GM23248 (cell line): Measurements from ENCODE around the gene KDM4B. TPM values are rescaled to one million over a fixed set of nuclear protein-coding genes. Genes with fewer than 3 reads are reported as not detected.
"Not testable (repeated sequence)": the region's sequence is repeated elsewhere in the genome, so short reads cannot be mapped to it uniquely, and the experiment has no call there.

Experiments
- DNase-seq: peaks from one replicate; pipeline ENCODE4 v3.0.0-alpha.2; 2015
- H2AFZ ChIP-seq: fragments of 200-600 bp; sonication (generic); 2 replicates; pipeline ENCODE4 v1.6.1; 2016; ENCODE audit warnings: antibody characterized with exemption
- H3F3A ChIP-seq: fragments of 200-600 bp; sonication (generic); 2 replicates; pipeline ENCODE4 v1.6.1; 2016; ENCODE audit warnings: mild to moderate bottlenecking, antibody characterized with exemption, mixed run types; ENCODE audit not compliant: insufficient read depth
- H3K27ac ChIP-seq: fragments of 200-600 bp; sonication (generic); 2 replicates; pipeline ENCODE4 v1.5.1; 2016; ENCODE audit warnings: mild to moderate bottlenecking
- H3K27me3 ChIP-seq: fragments of 200-600 bp; sonication (generic); replicated peaks from 2 replicates; pipeline ENCODE4 v1.6.1; 2016; ENCODE audit warnings: mild to moderate bottlenecking; ENCODE audit not compliant: insufficient read depth
- H3K36me3 ChIP-seq: fragments of 200-600 bp; sonication (generic); 2 replicates; pipeline ENCODE4 v1.6.1; 2016; ENCODE audit warnings: low read depth, mild to moderate bottlenecking
- H3K4me1 ChIP-seq: fragments of 200-600 bp; sonication (generic); 2 replicates; pipeline ENCODE4 v1.6.1; 2016; ENCODE audit warnings: mild to moderate bottlenecking; ENCODE audit not compliant: insufficient read depth
- H3K4me2 ChIP-seq: fragments of 200-600 bp; sonication (generic); one replicate; pipeline ENCODE4 v1.6.1; 2016; ENCODE audit warnings: mild to moderate bottlenecking; ENCODE audit not compliant: unreplicated experiment
- H3K4me3 ChIP-seq: fragments of 200-600 bp; sonication (generic); 2 replicates; pipeline ENCODE4 v1.5.1; 2016; ENCODE audit warnings: mild to moderate bottlenecking
- H3K79me2 ChIP-seq: fragments of 200-600 bp; sonication (generic); 2 replicates; pipeline ENCODE4 v1.6.1; 2016; ENCODE audit warnings: mild to moderate bottlenecking; ENCODE audit not compliant: insufficient read depth
- H3K9ac ChIP-seq: fragments of 200-600 bp; sonication (generic); 2 replicates; pipeline ENCODE4 v1.6.1; 2016; ENCODE audit warnings: mild to moderate bottlenecking
- H3K9me2 ChIP-seq: fragments of 200-600 bp; sonication (generic); 2 replicates; pipeline ENCODE4 v1.6.1; 2016; ENCODE audit warnings: mixed run types, mild to moderate bottlenecking, moderate library complexity; ENCODE audit not compliant: insufficient read depth
- H3K9me3 ChIP-seq: fragments of 200-600 bp; sonication (generic); one replicate; pipeline ENCODE4 v1.6.1; 2017; ENCODE audit warnings: low read depth
- H4K20me1 ChIP-seq: fragments of 200-600 bp; sonication (generic); 2 replicates; pipeline ENCODE4 v1.6.0; 2016; ENCODE audit not compliant: insufficient read depth
- EZH2 ChIP-seq: fragments of 200-600 bp; sonication (generic); IDR thresholded peaks from 2 replicates; pipeline ENCODE4 v1.6.1; 2018; ENCODE audit warnings: antibody characterized with exemption, mild to moderate bottlenecking; ENCODE audit not compliant: insufficient read depth, poor library complexity, severe bottlenecking
- EZH2phosphoT487 ChIP-seq: fragments of 200-600 bp; sonication (generic); IDR thresholded peaks from 2 replicates; pipeline ENCODE4 v1.6.1; 2018; ENCODE audit warnings: antibody characterized with exemption, moderate library complexity, mild to moderate bottlenecking, low read depth; ENCODE audit not compliant: insufficient read depth
- WGBS, 2 experiments: methylation state at CpG; one replicate each; pipeline ENCODE4 v1.1.6; 2015 to 2017; ENCODE audit warnings: low lambda C conversion rate in 2 of 2, low coverage in 1 of 2; ENCODE audit errors: missing lambda C conversion rate in 2 of 2; 5-methylcytosine and 5-hydroxymethylcytosine counted together
- in situ Hi-C: fragments of 300-500 bp; cut with MboI; formaldehyde crosslinking; loops from 2 replicates; pipeline ENCODE4 v1.15.0; 2020
- polyA plus RNA-seq: library from polyadenylated mRNA; unstranded; fragments of >200 nt; fragmentation: Nextera tagmentation; extraction: Ambion mirVana; gene quantifications from 2 replicates; pipeline ENCODE4 v1.2.1, GENCODE V29; 2016
- total RNA-seq: library from RNA; depleted of rRNA; stranded (reverse); fragments of >200 nt; shearing (Covaris generic); gene quantifications from 2 replicates; pipeline ENCODE4 v1.2.3, GENCODE V29; 2014

The KDM4B gene
- total and polyA plus RNA-seq, 2 experiments from 2014 or later = 14.8 to 28.7 TPM

DNA sequence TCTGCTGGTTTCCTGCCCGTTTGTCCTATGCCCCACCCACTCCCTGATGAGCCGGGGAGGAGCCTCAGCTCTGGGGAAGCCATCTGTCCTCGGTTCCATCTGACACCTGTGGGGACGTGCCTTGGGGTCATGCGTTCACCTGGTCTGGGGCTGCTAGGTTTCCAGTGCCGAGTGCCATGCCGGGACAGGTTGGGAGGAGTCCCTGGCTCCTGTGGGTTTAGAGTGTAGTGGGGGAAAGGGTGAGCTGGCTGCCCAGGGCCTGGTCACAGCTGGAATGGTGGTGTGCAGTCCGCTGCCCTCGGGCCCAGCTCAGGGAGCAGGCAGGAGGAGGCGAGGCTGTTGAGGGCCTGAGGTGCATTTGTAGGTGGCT is 2.5 kb downstream of the KDM4B start:
- peaks cover 33% of the 10 kb centered on the region for H3F3A ChIP-seq
- H3K36me3 ChIP-seq = no peaks in the 10 kb centered on the region
- peak overlapping the region; percentile 90 for H3K9ac ChIP-seq
- H3K9me3 ChIP-seq = no peaks in the 10 kb centered on the region
- peak overlapping the region; percentile 99 for H3K4me2 ChIP-seq
- peak overlapping the region; percentile 97 for H3K4me3 ChIP-seq
- H3K27ac ChIP-seq = peak overlapping the region; percentile 50; the same call in 1 of the 2 replicates
- peak; percentile 55 for DNase-seq
- peaks cover 69% of the 10 kb centered on the region for H3K79me2 ChIP-seq
- in situ Hi-C loops = no loop called here
- H2AFZ ChIP-seq = no peak overlapping the region
- H3K9me2 ChIP-seq = no peaks in the 10 kb centered on the region
- H3K27me3 ChIP-seq = no peaks in the 10 kb centered on the region
- TF ChIP-seq EZH2 = no peak
- TF ChIP-seq EZH2phosphoT487 = no peak
- H4K20me1 ChIP-seq = no peaks in the 10 kb centered on the region
- WGBS, 2 experiments = 35 to 50% methylated on average over 7 to 10 of the region's 10 CpGs
- peaks cover 28% of the 10 kb centered on the region for H3K4me1 ChIP-seq

DNA sequence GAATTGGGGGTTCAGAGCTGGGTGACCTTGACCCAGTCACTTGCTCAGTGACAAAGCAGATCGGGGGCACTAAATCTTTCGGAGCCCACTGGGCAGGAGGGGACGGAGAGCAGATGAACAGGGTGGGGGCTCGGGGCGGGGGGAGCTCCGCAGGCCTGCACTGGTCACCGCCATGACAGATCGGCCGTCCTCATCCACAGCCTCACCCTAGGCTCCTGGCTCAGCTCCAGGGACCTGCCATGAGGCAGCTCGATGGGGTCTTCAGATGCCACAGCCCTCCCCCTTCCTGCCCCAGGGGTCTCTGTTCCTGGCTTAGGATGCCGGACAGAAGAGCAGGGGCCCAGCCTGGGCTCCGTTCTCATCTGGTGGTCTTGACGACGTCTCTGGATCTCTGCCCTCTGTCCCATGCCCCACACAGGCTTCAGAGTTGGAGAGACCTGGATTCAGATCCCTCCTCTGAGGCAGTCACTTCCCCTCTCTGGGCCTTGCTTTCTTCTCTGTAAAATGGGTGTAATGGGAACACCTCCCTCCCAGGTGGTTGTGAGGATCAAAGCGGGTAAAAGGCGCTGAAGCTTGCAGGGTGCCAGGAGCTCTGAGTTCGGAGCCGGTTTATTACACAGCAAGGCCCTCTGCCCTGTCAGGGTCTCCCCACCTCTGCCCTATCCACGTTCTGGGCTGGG is 3.0 kb downstream of the KDM4B start:
- 85% methylated on average over 14 to 19 of the region's 19 CpGs for WGBS, 2 experiments
- no peak overlapping the region for H2AFZ ChIP-seq

DNA sequence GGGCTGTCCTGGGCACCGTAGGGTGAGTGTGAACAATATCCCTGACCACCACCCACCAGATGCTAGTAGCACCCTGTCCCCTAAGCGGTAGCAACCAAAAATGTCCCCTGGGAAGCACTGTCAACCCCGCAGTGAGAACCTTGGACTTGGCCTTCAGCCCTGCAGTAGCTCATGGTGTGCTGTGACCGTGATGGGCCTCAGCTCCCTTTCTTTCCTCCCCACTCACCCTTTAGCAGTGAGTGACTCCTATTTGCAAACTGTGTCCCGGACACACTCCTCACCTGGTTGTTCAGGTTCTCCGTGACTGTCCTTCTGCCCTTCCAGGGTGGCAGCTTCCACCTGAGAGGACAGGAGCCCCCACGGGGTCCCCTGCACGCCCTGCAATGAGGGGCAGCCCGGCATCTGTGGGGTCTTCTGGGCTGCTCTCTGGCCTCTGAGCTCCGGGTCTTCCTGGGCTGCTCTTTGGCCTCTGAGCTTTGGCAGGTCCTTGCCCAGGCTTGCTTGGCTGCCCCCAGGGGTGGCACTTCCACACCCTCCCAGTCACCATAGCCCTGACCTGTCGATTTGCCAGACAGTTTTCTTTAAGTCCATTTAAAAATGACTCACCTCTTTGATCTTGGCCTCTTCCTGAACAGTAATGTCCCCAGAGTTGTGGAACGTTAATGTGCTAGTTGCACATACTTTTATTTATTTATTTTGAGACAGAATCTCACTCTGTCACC is 3.8 kb downstream of the KDM4B start:
- H3K79me2 ChIP-seq = peaks cover 79% of the 10 kb centered on the region
- no peaks in the 10 kb centered on the region for H3K9me3 ChIP-seq
- H3F3A ChIP-seq = peaks cover 34% of the 10 kb centered on the region
- peak overlapping the region; percentile 50 for H3K27ac ChIP-seq
- 0 out of 2 replicates have a peak overlapping the region, but pooled peaks have one; percentile 11 for H3K4me3 ChIP-seq
- WGBS, 2 experiments = 57 to 66% methylated on average over 12 of the region's 12 CpGs
- no peaks in the 10 kb centered on the region for H4K20me1 ChIP-seq
- H3K9ac ChIP-seq = peak overlapping the region; percentile 37; the same call in 1 of the 2 replicates
- H3K36me3 ChIP-seq = no peaks in the 10 kb centered on the region
- peak overlapping the region; percentile 65 for H3K4me2 ChIP-seq
- peaks cover 41% of the 10 kb centered on the region for H3K4me1 ChIP-seq
- in situ Hi-C loops = no loop called here
- H3K9me2 ChIP-seq = no peaks in the 10 kb centered on the region
- DNase-seq = peak; percentile 88
- no peaks in the 10 kb centered on the region for H3K27me3 ChIP-seq
- TF ChIP-seq EZH2 (no peak), EZH2phosphoT487 (no peak)
- no peak overlapping the region for H2AFZ ChIP-seq

More for the DNA sequence above, 3.0 kb downstream of the KDM4B start:
- Histone ChIP-seq H3K79me2 (peaks cover 74% of the 10 kb centered on the region), H3K9me2 (no peaks in the 10 kb centered on the region), H3F3A (peaks cover 34% of the 10 kb centered on the region), H3K9me3 (no peaks in the 10 kb centered on the region), H3K4me2 (peak overlapping the region; percentile 99), H3K27me3 (no peaks in the 10 kb centered on the region), H3K27ac (peak overlapping the region; percentile 50; the same call in 1 of the 2 replicates), H3K4me1 (peaks cover 33% of the 10 kb centered on the region), H4K20me1 (no peaks in the 10 kb centered on the region), H3K36me3 (no peaks in the 10 kb centered on the region), H3K4me3 (0 out of 2 replicates have a peak overlapping the region, but pooled peaks have one; percentile 97), H3K9ac (peak overlapping the region; percentile 90)
- in situ Hi-C loops = no loop called here
- no peak for TF ChIP-seq EZH2phosphoT487
- TF ChIP-seq EZH2 = no peak
- DNase-seq = no peak

DNA sequence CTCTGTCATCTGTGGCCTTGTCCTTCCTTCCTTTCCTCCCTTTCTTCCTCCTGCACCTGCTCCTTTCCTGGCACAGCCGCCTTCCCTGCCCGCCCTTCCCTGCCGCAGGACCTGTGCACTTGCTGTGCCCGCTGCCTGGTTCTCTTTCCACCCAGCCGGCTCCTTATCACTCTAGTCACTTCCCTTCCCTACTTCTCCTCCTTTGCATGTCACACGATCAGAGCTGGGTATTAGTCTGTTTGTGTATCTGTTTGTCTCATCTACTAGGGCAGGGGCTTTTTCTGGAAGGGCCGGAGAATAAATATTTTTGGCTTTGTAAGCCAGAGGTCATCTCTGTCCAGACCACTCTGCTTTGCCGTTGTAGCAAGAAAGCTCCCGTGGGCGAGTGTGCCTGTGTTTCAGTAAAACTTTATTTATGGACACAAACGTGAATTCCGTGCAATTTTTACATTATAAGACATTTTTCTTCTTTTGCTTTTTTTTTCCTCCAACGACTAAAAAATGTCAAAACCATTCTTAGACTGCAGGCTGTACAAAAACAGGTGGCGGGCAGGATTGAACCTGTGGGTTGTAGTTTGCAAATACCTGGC is 6.1 kb downstream of the KDM4B start:
- DNase-seq = no peak
- Histone ChIP-seq H3K4me1 (peaks cover 58% of the 10 kb centered on the region), H3K9me3 (no peaks in the 10 kb centered on the region), H4K20me1 (no peaks in the 10 kb centered on the region), H3K9ac (no peak overlapping the region), H3K4me3 (no peak overlapping the region), H3K36me3 (no peaks in the 10 kb centered on the region), H3K79me2 (peaks cover 93% of the 10 kb centered on the region), H3F3A (peaks cover 33% of the 10 kb centered on the region), H3K27ac (peak overlapping the region; percentile 94; the same call in 1 of the 2 replicates), H3K4me2 (no peak overlapping the region), H2AFZ (no peak overlapping the region), H3K27me3 (no peaks in the 10 kb centered on the region), H3K9me2 (no peaks in the 10 kb centered on the region)
- TF ChIP-seq EZH2phosphoT487 = no peak
- no peak for TF ChIP-seq EZH2
- WGBS, 2 experiments = 85 to 89% methylated on average over 14 of the region's 14 CpGs
- in situ Hi-C loops = no loop called here

DNA sequence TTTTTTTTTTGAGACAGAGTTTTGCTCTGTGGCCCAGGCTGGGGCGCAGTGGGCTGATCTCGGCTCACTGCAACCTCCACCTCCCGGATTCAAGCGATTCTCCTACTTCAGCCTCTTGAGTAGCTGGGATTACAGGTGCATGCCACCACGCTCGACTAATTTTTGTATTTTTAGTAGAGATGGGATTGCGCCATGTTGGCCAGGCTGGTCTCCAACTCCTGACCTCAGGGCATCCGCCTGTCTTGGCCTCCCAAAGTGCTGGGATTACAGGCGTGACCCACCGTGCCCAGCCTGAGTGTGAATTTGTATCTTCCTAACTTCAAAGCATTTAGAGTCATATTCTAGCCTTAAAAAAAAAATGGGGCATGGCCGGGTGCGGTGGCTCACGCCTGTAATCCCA is 6.7 kb downstream of the KDM4B start:
- in situ Hi-C loops, DNase-seq, H3K9me3 ChIP-seq, H3K4me3 ChIP-seq, H2AFZ ChIP-seq, H4K20me1 ChIP-seq, H3K27me3 ChIP-seq, H3K9me2 ChIP-seq, H3K36me3 ChIP-seq: not testable (repeated sequence)
- Histone ChIP-seq H3K4me1 (peaks cover 58% of the 10 kb centered on the region), H3F3A (peaks cover 27% of the 10 kb centered on the region), H3K27ac (peak overlapping the region; percentile 94), H3K79me2 (peaks cover 93% of the 10 kb centered on the region), H3K4me2 (peak overlapping the region; percentile 82), H3K9ac (peak overlapping the region; percentile 84)
- 89 to 91% methylated on average over 11 to 13 of the region's 13 CpGs for WGBS, 2 experiments
